ENCODE results near the gene GJA3.

- TF ChIP-seq EZH2 (IDR thresholded peaks at IDR 0.05; ENCODE audit: borderline replicate concordance, insufficient read depth, low read depth, low read length, poor library complexity, severe bottlenecking) (no peak), CTCF (IDR thresholded peaks at IDR 0.05) (no peak)
Observed at GRCh38 chr13:20114066-20114610, 46.7 kb downstream of the GJA3 start.
